ENCODE measurements around the gene FURIN.
"Not testable (repeated sequence)": the region's sequence is repeated elsewhere in the genome, so short reads cannot be mapped to it uniquely, and the experiment has no call there.

FURIN gene

DNA sequence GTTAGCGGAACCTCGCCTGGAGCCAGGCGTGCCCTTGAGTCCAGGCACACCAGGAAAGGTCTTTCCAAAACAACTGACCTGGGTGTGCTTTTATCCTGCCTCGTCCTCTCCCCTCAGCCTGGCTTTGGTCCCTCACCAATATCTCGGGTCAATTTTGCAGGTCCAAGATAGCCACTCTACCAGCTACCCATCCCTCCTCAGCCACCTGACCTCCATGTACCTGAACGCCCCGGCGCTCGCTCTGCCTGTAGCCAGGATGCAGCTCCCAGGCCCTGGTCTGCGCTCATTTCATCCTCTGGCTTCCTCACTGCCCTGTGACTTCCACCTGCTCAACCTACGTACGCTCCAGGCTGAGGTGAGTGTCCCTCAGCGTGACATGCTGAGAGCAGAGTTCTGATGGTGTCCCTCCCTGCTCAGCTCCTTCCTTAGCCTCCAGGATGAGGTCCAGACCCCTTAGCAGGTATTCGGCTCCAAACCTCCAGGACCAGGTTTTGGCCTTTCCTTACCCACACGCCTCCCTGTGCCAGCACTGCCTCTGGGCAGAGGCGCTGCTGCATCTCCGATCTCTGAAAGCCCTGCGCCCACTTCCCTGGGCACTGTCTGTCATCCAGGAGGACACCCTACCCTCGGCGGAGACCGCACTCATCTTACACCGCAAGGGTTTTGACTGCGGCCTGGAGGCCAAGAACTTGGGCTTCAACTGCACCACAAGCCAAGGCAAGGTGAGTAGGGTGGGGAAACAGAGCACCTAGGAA, 49.8 kb downstream of the FURIN start:
- no peak for DNase-seq

DNA sequence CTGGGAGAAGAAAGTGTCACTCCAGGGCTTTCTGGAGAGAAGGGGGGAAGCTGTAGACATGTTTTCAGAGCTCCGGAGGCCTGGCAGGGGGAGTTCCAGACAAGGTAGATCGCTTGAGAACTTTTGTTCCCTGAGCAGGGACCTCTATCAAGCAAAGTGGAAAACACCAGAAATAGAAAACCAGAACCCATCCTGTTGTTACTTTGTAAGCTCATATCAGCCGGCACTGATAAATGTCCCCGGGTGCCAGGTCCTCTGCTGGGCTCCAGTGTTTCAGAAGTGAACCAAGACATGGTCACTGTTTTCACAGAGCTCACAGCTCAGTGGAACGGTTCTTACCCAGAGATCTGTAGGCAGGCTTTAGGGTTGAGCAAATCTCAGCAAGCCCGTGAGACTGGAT, 50.4 kb downstream of the FURIN start:
- no peak for DNase-seq

DNA sequence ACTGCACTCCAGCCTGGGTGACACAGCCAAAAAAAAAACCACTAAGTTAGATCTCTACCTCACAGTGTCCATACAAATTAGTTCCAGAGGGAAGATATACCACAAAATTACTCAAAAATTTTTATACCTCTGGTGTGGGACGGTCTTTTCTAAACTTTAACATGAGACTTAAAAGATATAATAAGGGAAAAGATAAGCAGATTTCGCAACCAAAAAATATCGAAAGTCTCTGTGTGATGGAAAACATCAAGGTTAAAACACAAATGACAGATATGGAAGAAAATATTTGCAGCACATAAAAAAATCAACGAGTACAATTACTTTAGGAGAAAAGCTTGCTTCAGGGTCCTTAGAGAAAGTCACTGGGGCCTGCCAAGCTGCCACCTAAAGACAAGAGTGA, 53.5 kb downstream of the FURIN start:
- DNase-seq: no peak

DNA sequence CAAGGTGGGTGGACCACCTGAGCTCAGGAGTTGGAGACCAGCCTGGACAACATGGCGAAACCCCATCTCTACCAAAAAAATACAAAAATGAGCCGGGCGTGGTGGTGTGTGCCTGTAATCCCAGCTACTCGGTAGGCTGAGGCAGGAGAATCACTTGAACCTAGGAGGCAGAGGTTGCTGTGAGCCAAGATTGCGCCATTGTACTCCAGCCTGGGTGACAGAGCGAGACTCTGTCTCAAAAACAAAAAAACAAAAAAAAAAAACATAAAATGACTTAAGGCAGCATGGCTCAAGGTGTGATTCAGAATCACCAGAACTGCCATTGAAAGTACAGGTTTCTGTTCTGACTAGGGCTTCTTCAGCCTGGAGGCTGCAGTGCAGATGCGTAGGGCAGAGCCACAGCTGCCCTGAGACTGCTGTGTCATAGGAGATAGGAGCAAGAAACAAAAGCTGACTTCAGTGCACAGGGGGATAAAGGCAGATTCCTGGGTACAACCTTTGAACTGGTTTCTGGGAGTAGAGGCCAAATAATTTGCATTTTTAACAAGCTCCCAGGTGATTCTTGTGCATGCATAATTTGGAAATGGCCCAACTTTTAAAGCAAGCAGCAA, 54.4 kb downstream of the FURIN start:
- DNase-seq: not testable (repeated sequence)

DNA sequence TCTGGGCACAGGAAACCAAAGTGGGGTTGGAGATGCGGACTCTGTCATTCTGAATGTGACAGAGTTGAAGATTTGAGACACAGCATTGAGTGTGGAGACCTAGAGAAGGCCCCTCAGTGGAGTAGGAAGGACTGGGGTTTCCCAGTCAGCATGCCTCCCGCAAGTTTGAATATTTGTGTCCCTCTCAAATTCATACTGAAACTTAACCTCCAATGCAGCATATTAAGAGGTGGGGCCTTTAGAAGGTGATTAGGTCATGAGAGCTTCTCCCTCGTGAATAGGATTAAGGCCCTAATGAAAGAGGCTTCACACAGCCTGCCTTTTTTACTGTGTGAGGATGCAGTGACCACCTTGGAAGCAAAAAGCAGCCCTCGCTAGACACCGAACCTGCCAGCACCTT, 56.0 kb downstream of the FURIN start:
- no peak for DNase-seq

DNA sequence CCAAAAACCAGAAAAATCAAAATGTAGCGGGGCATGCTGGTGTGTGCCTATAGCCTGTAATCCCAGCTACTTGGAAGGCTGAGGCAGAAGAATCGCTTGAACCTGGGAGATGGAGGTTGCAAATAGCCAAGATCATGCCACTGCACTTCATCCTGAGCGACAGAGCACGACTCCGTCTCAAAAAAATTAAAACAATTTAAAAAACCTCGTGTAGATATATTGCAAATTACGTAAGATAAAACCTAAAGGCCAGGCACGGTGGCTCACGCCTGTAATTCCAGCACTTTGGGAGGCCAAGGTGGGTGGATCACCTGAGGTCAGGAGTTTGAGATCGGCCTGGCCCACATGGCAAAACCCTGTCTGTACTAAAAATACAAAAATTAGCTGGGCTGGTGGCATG, 58.4 kb downstream of the FURIN start:
- not testable (repeated sequence) for DNase-seq

DNA sequence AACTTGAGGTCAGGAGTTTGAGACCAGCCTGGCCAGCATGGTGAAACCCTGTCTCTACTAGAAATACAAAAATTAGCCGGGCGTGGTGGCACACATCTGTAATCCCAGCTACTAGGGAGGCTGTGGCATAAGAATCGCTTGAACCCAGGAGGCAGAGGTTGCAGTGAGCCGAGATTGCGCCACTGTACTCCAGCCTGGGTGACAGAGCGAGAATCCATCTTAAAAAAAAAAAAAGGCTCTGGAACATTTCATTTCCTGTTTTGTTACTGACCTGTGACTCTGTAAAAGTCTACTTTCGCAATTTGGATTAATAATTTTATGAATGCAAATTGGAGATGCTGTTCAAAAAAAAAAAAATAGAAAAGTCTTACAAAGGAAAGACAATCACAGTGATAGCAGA, 59.7 kb downstream of the FURIN start:
- not testable (repeated sequence) for DNase-seq

DNA sequence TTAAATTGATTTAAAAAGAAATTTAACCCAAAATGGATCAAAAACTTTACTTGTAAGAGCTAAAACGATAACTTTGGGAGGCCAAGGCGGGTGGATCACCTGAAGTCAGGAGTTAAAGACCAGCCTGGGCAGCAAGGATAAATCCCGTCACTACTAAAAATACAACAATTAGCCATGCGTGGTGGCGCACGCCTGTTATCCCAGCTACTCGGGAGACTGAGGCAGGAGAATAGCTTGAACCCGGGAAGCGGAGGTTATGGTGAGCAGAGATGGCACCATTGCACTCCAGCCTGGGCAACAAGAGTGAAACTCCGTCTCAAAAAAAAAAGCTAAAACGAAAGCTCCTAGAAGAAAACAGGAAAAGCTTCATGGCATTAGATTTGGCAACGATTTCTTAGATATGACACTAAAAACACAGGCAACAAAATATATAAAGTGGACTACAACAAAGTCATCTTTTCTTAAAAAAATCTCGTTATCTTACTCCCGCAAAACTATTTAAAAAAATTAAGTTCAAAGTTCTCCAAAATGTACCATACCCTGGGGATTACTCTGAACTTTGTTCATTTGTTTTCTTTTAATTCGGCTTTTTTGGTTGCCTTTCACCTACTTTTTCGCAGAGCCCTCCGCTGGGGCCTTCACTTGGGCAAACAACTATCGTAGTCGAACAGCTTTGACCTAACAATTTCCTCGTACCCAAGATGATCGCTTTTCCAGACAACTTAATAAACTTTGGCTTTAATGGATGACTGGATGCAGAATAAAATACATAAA, 61.0 kb downstream of the FURIN start:
- no peak for DNase-seq

DNA sequence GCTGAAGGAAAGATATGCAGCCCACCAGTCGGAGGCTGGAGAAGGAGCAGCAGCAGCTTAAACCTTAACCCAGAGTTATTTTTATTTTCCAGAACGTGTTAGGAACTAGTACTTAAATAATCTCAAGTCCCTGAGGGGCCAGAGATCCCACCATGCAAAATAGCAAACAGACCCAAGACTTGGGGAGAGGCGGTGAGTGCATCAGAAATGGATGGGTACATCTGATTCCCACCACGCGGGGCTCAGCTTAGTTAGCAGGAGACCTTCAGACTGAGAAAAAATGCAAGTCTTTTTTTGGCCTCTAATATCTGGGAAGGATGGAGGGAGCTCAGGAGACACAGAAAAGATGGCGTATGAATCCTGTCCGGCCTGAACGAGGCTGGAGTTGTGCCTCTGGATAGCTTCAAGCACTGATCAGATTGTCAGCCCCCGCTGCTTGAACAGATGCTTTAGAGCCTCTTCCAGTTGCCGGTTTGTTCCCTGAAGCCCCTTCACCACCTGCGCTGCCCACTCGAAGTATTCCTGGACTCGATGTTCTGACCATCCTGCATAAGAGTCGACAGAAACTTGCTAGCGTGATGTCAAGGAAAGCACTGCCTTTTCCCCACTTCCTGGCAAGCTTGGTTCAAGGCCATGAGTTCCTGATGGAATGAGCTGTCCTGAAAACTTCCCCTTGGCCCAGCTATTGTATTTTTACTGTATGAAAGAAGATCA, 62.6 kb downstream of the FURIN start:
- no peak for DNase-seq

DNA sequence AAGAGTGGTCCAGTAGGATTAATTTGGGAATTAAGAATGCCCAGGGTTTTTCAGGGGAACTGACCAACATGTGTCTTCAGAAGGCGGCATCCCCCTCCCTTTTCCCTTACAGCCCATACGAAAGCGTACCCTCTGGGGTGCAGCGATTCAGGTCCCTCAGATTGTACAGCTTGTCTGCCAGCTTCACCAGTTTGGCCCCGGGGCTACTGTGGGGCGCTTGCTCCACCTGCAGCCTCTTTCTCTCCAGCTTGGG, 63.1 kb downstream of the FURIN start:
- no peak for DNase-seq

DNA sequence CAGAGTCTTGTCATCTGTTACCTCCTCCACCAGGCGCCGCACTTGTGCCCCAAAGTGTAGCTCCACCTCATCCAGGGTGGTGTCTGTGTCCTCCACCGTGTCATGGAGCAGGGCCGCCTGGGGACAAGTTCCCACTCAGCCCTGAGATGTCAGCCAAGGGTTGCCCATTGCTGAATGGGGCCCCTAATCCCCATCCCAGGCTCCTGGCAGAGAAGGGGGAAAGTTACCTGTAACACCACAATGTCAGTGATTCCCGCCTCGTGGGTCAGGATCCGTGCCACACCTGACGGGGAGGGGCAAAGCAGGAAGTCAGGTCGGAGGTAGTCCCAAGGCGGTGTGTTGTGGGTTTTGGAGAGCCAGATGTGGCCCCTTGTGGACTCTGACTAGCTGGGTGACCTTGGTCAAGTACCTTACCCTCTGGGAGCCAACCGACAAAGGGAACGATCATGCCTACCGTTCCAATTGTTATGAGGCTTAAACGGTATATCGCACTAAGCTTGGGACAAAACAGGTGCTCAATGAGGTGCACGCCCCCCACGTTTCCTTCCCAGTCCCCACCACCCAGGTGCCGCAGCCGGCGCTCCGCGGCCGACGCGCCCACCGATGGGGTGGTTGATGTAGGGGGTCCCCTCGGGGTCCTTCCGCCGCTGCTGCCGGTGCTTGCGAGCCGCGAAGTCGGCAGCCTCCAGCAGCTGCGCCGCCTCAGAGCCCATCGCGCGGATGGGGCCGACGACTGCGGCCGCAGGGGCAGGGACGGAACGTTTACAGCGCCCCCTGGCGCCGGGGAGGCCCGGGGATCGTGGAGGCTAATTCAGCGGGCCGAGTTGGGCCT, 63.7 kb downstream of the FURIN start, which contains the start of gene HDDC3:
HDDC3 (minus strand) TSS at position 722 of the 832 bp plus-strand sequence; CDS start at position 713, 9 bp downstream.
- peak; percentile 66 for DNase-seq

DNA sequence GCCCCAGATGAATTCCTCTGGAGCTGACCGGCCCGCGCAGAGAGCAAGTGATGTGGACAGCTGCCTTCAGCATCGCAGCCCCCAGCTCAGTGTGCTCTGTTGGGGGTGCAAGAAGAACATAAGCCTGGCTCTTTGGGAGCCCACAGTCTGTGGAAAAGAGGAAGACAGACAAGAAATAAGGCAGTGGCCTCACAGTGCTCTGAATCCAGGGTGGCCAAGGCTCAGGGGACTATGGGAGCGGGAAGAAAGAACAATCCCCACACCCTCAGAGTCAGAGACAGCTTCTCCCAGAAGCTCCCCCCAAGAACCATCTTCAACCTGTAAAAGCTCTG, 64.2 kb downstream of the FURIN start:
- DNase-seq: no peak

Data from NCI-H1092 treated with DMSO at 0.1 percent for 48 hours (cell line).